Esophagus squamous epithelium (tissue), 5 donors: ENCODE measurements around the gene CPE. TPM values are rescaled to one million over a fixed set of nuclear protein-coding genes. Genes with fewer than 3 reads are reported as not detected.

ENCODE experiments used
- DNase-seq: peaks from one replicate; lab custom pipeline; 2025; lab: John Stamatoyannopoulos, UW
- H3K27ac ChIP-seq, 4 donors: fragments of 200-600 bp; sonication (generic); one replicate each; pipeline ENCODE4 v1.5.1; 2016 to 2019; ENCODE audit warnings: mild to moderate bottlenecking in 1 of 4
- H3K27me3 ChIP-seq, 4 donors: fragments of 200-600 bp; sonication (generic); 1 replicate in 3 of 4; 2 replicates in 1 of 4; pipeline versions ENCODE4 v1.5.1 to v1.6.0; 2017 to 2021; ENCODE audit warnings: antibody characterized with exemption in 1 of 4
- H3K36me3 ChIP-seq, 3 donors: fragments of 200-600 bp; sonication (generic); one replicate each; pipeline ENCODE4 v1.5.1; 2016 to 2019
- H3K4me1 ChIP-seq, 3 donors: fragments of 200-600 bp; sonication (generic); one replicate each; pipeline ENCODE4 v1.5.1; 2017 to 2019
- H3K4me3 ChIP-seq, 4 donors: fragments of 200-600 bp; sonication (generic); 1 replicate in 3 of 4; 2 replicates in 1 of 4; pipeline ENCODE4 v1.5.1; 2016 to 2019; ENCODE audit warnings: mild to moderate bottlenecking in 2 of 4, moderate library complexity in 1 of 4
- H3K9me3 ChIP-seq, 3 donors: fragments of 200-600 bp; sonication (generic); one replicate each; pipeline ENCODE4 v1.5.1; 2016 to 2019
- POLR2A ChIP-seq, 4 donors: fragments of 450-650 bp; IDR thresholded peaks; one replicate each; pipeline ENCODE4 v1.6.1; 2017; ENCODE audit warnings: antibody characterized with exemption in 4 of 4, mild to moderate bottlenecking in 4 of 4, moderate library complexity in 3 of 4
- WGBS, 2 donors: methylation state at CpG; one replicate each; pipeline ENCODE4 v1.1.5; 2018; 5-methylcytosine and 5-hydroxymethylcytosine counted together
- intact Hi-C: fragments of 100-400 bp; cut with DNase I; formaldehyde crosslinking; loops from one replicate; pipeline ENCODE4 v1.15.0; 2022
- total RNA-seq, 4 donors: library from RNA; depleted of rRNA; stranded (reverse); fragments of >200 nt; gene quantifications; one replicate each; pipeline ENCODE4 v1.1.0, GENCODE V29; 2016
- TF ChIP-seq, protein P1 (sequence below), 6 experiments: fragments of 450-650 bp in 4 of 6; fragments of 200-600 bp in 2 of 6; sonication (generic) in 2 of 6; IDR thresholded peaks; one replicate each; pipeline ENCODE4 v1.5.1; 2016 to 2019; ENCODE audit warnings: antibody characterized with exemption in 6 of 6, mild to moderate bottlenecking in 4 of 6, moderate library complexity in 4 of 6
- donor health status: DM: yes; HTN: yes; CAD: no.

The CPE gene
- total RNA-seq, 4 donors from 2014 or later, result 6.6 to 50.4 (median 24.1) TPM

DNA sequence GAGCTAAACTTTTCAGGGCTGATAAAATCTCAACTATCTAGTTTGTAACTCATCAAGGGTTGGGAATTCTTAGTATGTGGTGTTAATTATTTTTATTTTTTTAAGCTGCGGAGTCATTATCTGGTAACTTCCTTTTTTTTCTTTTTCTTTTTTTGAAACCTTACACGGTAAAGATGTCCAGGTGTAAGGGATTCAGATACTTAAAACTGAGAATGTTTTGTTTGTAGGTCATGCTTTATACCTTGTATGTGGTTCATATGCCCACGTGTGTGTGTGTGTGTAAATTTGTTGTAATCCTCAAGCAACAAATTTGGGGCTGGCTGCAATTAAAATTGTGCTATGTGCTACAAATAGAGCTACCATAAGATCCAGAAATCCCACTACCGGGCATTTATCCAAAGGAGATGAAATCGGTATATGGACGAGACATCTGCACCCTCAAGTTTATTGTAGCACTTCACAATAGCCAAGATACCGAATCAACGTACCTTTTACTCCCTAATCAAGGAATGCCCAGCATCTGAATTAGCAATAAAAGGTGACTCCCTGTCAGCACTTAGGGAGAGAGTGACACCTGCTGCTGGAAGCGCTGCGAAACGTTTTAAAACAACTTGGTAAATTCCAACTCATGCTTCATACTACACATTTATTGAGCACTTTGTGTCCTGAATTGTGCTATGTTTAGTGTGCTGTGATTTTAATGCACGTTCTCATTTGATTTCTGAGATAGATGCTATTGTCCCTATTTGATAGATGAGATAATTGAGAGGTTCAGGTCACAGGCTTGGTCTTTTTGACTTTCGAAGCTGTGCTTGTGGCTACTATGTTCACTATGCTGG, 35.2 kb upstream of the CPE start:
- TF ChIP-seq POLR2A (IDR thresholded peaks at IDR 0.05), result no peak
- TF ChIP-seq, protein P1, sequence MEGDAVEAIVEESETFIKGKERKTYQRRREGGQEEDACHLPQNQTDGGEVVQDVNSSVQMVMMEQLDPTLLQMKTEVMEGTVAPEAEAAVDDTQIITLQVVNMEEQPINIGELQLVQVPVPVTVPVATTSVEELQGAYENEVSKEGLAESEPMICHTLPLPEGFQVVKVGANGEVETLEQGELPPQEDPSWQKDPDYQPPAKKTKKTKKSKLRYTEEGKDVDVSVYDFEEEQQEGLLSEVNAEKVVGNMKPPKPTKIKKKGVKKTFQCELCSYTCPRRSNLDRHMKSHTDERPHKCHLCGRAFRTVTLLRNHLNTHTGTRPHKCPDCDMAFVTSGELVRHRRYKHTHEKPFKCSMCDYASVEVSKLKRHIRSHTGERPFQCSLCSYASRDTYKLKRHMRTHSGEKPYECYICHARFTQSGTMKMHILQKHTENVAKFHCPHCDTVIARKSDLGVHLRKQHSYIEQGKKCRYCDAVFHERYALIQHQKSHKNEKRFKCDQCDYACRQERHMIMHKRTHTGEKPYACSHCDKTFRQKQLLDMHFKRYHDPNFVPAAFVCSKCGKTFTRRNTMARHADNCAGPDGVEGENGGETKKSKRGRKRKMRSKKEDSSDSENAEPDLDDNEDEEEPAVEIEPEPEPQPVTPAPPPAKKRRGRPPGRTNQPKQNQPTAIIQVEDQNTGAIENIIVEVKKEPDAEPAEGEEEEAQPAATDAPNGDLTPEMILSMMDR (IDR thresholded peaks at IDR 0.05), result peak in 1 of 6 experiments; percentile 16
- 74 to 84% methylated on average over 13 of the region's 13 CpGs for WGBS, 2 donors
- intact Hi-C loops, result no loop called here
- DNase-seq, result no peak
- H3K4me1 ChIP-seq, result no peaks in the 10 kb centered on the region
- H3K36me3 ChIP-seq, result peaks cover 0 to 53% (median 7%) of the 10 kb centered on the region in 3 donors
- H3K27ac ChIP-seq, result no peak overlapping the region
- no peaks in the 10 kb centered on the region for H3K27me3 ChIP-seq
- H3K4me3 ChIP-seq, result no peak overlapping the region
- H3K9me3 ChIP-seq, result no peaks in the 10 kb centered on the region

DNA sequence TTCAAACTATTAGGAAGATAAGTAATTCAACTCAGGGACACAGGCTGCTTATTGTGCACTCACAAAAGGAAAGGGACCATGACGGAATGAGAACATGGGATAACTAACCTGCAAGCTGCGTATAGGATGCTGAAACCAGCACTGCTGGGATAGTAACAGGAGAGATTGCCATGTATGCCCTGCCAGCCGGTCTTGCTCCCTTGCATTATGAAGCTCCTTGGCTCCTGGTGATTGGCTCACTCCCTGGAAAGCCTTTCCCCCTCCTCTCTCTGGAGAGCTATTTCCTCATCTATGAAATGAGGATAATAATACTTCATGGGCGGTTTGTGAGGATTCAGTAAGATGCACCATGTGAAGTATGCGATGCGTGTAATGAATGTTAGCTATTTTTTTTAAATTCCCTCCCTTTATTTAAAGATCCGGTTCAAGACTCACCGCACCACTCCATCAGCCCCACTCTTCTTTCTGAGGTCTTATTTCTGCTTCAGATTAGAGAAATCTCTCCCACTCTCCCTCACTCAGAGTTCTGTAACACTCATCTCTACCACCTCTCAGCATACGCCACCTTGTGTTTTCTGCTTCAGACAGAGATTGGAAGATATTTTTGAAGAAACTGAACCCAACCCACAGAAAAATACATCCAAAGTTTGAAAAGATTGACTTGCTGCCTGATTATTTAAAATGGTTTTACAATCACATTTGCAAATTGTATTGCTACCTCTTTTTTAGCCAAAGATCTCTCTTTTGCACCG, 33.0 kb upstream of the CPE start:
- no peaks in the 10 kb centered on the region for H3K27me3 ChIP-seq
- no peaks in the 10 kb centered on the region for H3K4me1 ChIP-seq
- TF ChIP-seq, protein P1 (IDR thresholded peaks at IDR 0.05), result no peak
- no peak for TF ChIP-seq POLR2A (IDR thresholded peaks at IDR 0.05)
- no peaks in the 10 kb centered on the region for H3K9me3 ChIP-seq
- peaks cover 0 to 30% (median under 1%) of the 10 kb centered on the region in 3 donors for H3K36me3 ChIP-seq
- intact Hi-C loops, result no loop called here
- 85% methylated on average over 8 to 10 of the region's 10 CpGs for WGBS, 2 donors
- no peak for DNase-seq
- no peak overlapping the region for H3K27ac ChIP-seq
- H3K4me3 ChIP-seq, result no peak overlapping the region

DNA sequence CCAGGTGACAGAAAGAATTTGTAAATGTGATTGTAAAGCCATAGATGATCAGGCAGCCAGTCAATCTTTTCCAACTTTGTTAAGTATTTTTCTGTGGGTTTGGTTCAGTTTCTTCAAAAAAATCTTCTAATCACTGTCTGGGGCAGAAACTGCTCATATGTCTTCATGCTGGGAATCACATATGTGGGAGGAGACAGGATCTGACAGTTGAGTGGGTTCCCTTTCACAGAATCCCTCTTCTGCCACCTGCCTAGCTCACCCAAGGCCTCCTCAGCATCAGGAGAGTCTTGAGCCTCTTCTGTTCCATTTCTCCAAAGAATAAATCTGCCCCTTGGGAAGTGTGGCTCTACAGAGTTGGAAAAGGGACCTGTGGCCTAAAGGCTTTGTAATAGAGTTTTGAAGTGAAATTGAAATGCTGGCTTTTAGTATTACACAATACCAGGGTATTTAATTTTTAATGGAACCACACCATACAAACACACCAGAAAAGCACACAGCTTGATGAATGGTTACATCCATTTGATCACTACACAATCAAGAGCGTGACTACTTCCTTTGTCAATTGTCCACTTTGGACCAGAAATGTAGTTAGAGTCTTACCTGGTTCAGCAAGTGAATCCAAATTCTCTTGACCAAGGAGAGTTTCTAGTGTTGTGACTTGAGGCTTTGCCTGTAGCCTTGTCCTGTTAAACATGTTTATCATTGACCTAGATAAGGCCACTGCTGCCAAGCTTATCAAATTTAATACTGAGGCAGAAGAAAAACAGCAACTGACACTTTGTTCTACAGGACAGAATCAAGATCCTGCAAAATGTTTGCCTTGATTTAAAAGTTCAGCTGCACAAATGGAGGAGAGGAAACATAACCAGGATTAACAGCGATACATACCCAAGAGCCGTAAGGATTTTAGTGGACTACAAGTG, 30.9 kb upstream of the CPE start:
- DNase-seq, result no peak
- H3K4me3 ChIP-seq, result no peak overlapping the region
- WGBS, 2 donors, result 91 to 94% methylated on average over 3 of the region's 3 CpGs
- H3K9me3 ChIP-seq, result no peaks in the 10 kb centered on the region
- TF ChIP-seq, protein P1 (IDR thresholded peaks at IDR 0.05), result no peak
- no peak for TF ChIP-seq POLR2A (IDR thresholded peaks at IDR 0.05)
- no peaks in the 10 kb centered on the region for H3K27me3 ChIP-seq
- peaks cover 0 to 9% (median 0%) of the 10 kb centered on the region in 3 donors for H3K36me3 ChIP-seq
- intact Hi-C loops, result no loop called here
- no peaks in the 10 kb centered on the region for H3K4me1 ChIP-seq
- H3K27ac ChIP-seq, result no peak overlapping the region

DNA sequence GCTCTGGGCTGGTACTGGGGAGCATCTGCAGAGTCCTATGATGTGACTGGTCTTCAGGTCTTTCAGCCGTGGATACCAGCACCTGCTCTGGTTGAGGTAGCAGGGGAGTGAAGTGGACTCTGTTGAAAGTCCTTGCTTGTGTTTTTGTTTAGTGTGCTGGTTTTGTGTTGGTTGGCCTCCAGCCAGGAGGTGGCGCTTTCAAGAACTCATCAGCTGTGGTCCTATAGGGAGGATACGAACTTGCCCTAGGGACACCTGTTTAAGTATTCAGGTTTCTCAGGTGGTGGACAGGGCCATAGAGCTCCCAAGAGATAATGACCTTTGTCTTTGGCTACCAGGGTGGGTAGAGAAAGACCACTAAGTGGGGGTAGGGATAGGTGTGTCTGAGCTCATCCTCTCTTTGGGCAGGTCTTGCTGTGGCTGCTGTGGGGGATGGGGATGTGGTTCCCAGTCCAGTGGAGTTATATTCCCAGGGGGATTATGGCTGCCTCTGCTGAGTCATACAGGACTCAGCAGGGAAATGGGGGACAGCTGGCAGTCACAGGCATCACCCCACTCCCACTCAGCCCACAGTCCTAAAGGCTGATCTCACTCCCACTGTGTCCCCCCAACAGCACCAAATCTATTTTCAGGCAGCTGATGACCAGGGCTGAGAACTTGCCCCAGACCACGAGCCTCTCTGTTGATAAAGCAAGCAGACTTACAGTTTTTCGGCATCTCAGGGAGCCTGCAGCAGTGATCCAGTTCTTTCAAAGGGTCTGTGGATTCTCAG, 27.3 kb upstream of the CPE start:
- H3K9me3 ChIP-seq, result no peaks in the 10 kb centered on the region
- H3K36me3 ChIP-seq, result no peaks in the 10 kb centered on the region
- H3K27me3 ChIP-seq, result no peaks in the 10 kb centered on the region
- no peak for DNase-seq
- TF ChIP-seq POLR2A (IDR thresholded peaks at IDR 0.05), result no peak
- TF ChIP-seq, protein P1 (IDR thresholded peaks at IDR 0.05), result no peak
- H3K27ac ChIP-seq, result no peak overlapping the region
- H3K4me3 ChIP-seq, result no peak overlapping the region
- intact Hi-C loops, result no loop called here
- 90 to 91% methylated on average over 3 to 4 of the region's 5 CpGs for WGBS, 2 donors
- no peaks in the 10 kb centered on the region for H3K4me1 ChIP-seq
